DND-41 (cell line): ENCODE results near the gene SIGMAR1.

Source experiments
- CTCF ChIP-seq: IDR thresholded peaks from 2 replicates; pipeline ENCODE4 v1.5.1; 2012; ENCODE audit warnings: borderline replicate concordance, low read length, moderate library complexity, mild to moderate bottlenecking; ENCODE audit not compliant: poor library complexity, severe bottlenecking; ENCODE audit errors: extremely low read depth
- EZH2 ChIP-seq: IDR thresholded peaks from 3 replicates; pipeline ENCODE4 v1.6.1; 2012; ENCODE audit warnings: borderline replicate concordance, low read depth, mild to moderate bottlenecking, moderate library complexity, low read length, inconsistent platforms; ENCODE audit not compliant: severe bottlenecking

- TF ChIP-seq CTCF (no peak), EZH2 (no peak)
Observed at GRCh38 chr9:34635556-34635955, 2.0 kb downstream of the SIGMAR1 start.
